HEK293T (cell line): Measurements from ENCODE around the gene ATP13A4.

ENCODE experiments used
- CTCF ChIA-PET: fragments of 350-600 bp; formaldehyde crosslinking; extraction: SDS; loops from one replicate; lab custom pipeline; 2021; ENCODE audit warnings: antibody characterized with exemption, inconsistent platforms; lab: Yijun Ruan, JAX
- POLR2A ChIA-PET: fragments of 350-600 bp; formaldehyde crosslinking; extraction: SDS; loops from one replicate; lab custom pipeline; 2020; ENCODE audit warnings: antibody characterized with exemption, inconsistent platforms; lab: Yijun Ruan, JAX
- DNase-seq: peaks from one replicate; pipeline ENCODE4 v3.0.0; 2012; ENCODE audit warnings: mixed read lengths; ENCODE audit errors: extremely low spot score
- ARNT ChIP-seq: fragments of 450-650 bp; IDR thresholded peaks from 2 replicates; pipeline ENCODE4 v1.6.1; 2017; ENCODE audit warnings: mild to moderate bottlenecking
- BHLHE40 ChIP-seq: fragments of 450-650 bp; IDR thresholded peaks from 2 replicates; pipeline ENCODE4 v1.6.1; 2016; ENCODE audit warnings: mild to moderate bottlenecking, moderate library complexity, borderline replicate concordance
- CTBP1 ChIP-seq: fragments of 450-650 bp; IDR thresholded peaks from 2 replicates; pipeline ENCODE4 v1.6.1; 2016; ENCODE audit warnings: borderline replicate concordance
- ELF4 ChIP-seq: fragments of 450-650 bp; IDR thresholded peaks from 2 replicates; pipeline ENCODE4 v1.6.1; 2017; ENCODE audit warnings: antibody characterized with exemption
- FOXA1 ChIP-seq: fragments of 450-650 bp; IDR thresholded peaks from 2 replicates; pipeline ENCODE4 v1.6.1; 2016; ENCODE audit warnings: mild to moderate bottlenecking
- FOXK2 ChIP-seq: fragments of 450-650 bp; IDR thresholded peaks from 2 replicates; pipeline ENCODE4 v1.6.1; 2016; ENCODE audit warnings: mild to moderate bottlenecking
- FOXM1 ChIP-seq: fragments of 450-650 bp; IDR thresholded peaks from 2 replicates; pipeline ENCODE4 v1.6.1; 2017; ENCODE audit warnings: mild to moderate bottlenecking, borderline replicate concordance
- HDGF ChIP-seq: fragments of 450-650 bp; IDR thresholded peaks from 2 replicates; pipeline ENCODE4 v1.6.1; 2017; ENCODE audit warnings: antibody characterized with exemption, borderline replicate concordance
- L3MBTL2 ChIP-seq: fragments of 450-650 bp; conservative IDR thresholded peaks from 2 replicates; pipeline ENCODE4 v1.6.1; 2016; ENCODE audit warnings: mild to moderate bottlenecking
- LEF1 ChIP-seq: fragments of 450-650 bp; IDR thresholded peaks from 2 replicates; pipeline ENCODE4 v1.6.1; 2017; ENCODE audit warnings: mild to moderate bottlenecking, borderline replicate concordance
- NFRKB ChIP-seq: fragments of 450-650 bp; IDR thresholded peaks from 2 replicates; pipeline ENCODE4 v1.6.1; 2016; ENCODE audit warnings: mild to moderate bottlenecking, moderate library complexity
- PKNOX1 ChIP-seq: fragments of 450-650 bp; IDR thresholded peaks from 2 replicates; pipeline ENCODE4 v1.6.1; 2016
- SP1 ChIP-seq: fragments of 450-650 bp; IDR thresholded peaks from 2 replicates; pipeline ENCODE4 v1.6.1; 2017
- SUZ12 ChIP-seq: fragments of 450-650 bp; IDR thresholded peaks from 2 replicates; pipeline ENCODE4 v1.6.1; 2016; ENCODE audit warnings: mild to moderate bottlenecking
- TARDBP ChIP-seq: fragments of 450-650 bp; IDR thresholded peaks from 2 replicates; pipeline ENCODE4 v1.6.1; 2016
- ZNF384 ChIP-seq: fragments of 450-650 bp; IDR thresholded peaks from 2 replicates; pipeline ENCODE4 v1.6.1; 2016

Gene ATP13A4

GRCh38 chr3:193574488-193575070, 19.9 kb upstream of the ATP13A4 start:
- TF ChIP-seq FOXA1 (no peak), TARDBP (no peak), CTBP1 (no peak), L3MBTL2 (no peak), BHLHE40 (no peak), FOXK2 (no peak), HDGF (no peak), SUZ12 (no peak), PKNOX1 (no peak), FOXM1 (no peak)
- ChIA-PET CTCF (no interaction called here), POLR2A (no interaction called here)
- no peak for DNase-seq

DNA sequence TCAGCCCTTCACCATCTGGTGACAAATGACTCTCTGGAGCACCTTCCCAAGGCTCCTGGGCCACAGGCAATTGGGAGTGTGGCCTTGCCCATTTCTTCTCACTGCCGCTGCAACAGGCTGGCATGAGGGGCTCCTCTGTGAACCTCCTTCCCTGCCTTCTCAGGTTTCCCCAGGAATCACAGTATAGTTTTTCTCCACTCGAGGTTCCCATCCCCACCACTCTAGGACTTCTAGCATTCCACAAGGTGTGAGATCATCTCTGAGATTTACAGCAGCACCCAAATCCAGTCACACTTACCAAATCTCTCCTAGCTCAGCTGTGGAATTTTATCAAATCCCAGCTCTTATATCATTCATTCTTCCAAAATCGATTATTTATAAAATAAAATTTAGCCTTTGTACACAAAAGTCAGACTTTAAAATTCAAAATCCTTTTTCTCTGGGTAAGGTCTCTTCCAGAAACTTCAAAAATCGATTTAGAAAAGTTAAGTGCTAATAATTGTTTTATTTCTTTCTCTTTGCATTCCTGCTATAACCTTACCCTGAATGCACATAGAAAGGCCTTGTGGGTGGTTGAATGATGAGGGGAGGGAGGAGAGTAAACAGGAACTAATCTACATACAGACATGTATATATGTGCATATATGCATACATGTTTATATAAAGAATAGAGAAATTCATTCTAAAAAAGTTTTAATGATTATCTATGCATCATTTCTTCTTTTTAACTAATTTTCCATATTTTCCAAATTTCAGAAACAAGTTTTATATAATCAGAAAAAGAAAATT, 18.9 kb upstream of the ATP13A4 start:
- ChIA-PET CTCF (interaction anchor here (0.9 kb wide), 1 partner anchor 113 kb away, joined by 3 read pairs; no protein-coding TSS in a partner anchor), POLR2A (no interaction called here)
- DNase-seq: no peak
- TF ChIP-seq ELF4 (no peak), PKNOX1 (no peak), L3MBTL2 (no peak), HDGF (no peak), NFRKB (no peak), FOXA1 (no peak), SP1 (no peak), FOXK2 (no peak), SUZ12 (no peak), FOXM1 (no peak), ZNF384 (no peak), BHLHE40 (no peak), CTBP1 (no peak), LEF1 (no peak), ARNT (no peak), TARDBP (no peak)

GRCh38 chr3:193572426-193572908, 17.8 kb upstream of the ATP13A4 start:
- DNase-seq: peak; percentile 44
- no peak for TF ChIP-seq SUZ12
- ChIA-PET POLR2A (no interaction called here), CTCF (interaction anchor here (0.6 to 1.2 kb wide), 4 partner anchors 112 to 1088 kb away, joined by 3 to 6 read pairs (median 4); no protein-coding TSS in a partner anchor)

GRCh38 chr3:193569119-193569518, 14.4 kb upstream of the ATP13A4 start:
- POLR2A ChIA-PET: no interaction called here
- DNase-seq: no peak
- CTCF ChIA-PET: no interaction called here

GRCh38 chr3:193564012-193564411, 9.3 kb upstream of the ATP13A4 start:
- TF ChIP-seq SUZ12 (no peak), CTBP1 (no peak)
- ChIA-PET POLR2A (no interaction called here), CTCF (no interaction called here)
- no peak for DNase-seq

More at GRCh38 chr3:193569119-193569518, 14.4 kb upstream of the ATP13A4 start:
- no peak for TF ChIP-seq FOXA1
- TF ChIP-seq ARNT: no peak
- TF ChIP-seq HDGF: no peak
- TF ChIP-seq SP1: no peak
- no peak for TF ChIP-seq FOXM1
- no peak for TF ChIP-seq CTBP1
- TF ChIP-seq L3MBTL2: no peak
- no peak for TF ChIP-seq ELF4
- TF ChIP-seq SUZ12: no peak
- no peak for TF ChIP-seq NFRKB
- TF ChIP-seq TARDBP: no peak
- no peak for TF ChIP-seq ZNF384
- TF ChIP-seq FOXK2: no peak
- no peak for TF ChIP-seq PKNOX1
- TF ChIP-seq LEF1: no peak
- no peak for TF ChIP-seq BHLHE40

GRCh38 chr3:193563426-193563825, 8.7 kb upstream of the ATP13A4 start:
- no peak for DNase-seq
- POLR2A ChIA-PET: no interaction called here
- TF ChIP-seq CTBP1 (no peak), NFRKB (no peak), L3MBTL2 (no peak), FOXK2 (no peak), ZNF384 (no peak), PKNOX1 (no peak), HDGF (no peak), TARDBP (no peak), LEF1 (no peak), SUZ12 (no peak), ARNT (no peak), FOXA1 (no peak), ELF4 (no peak), BHLHE40 (no peak)
- CTCF ChIA-PET: interaction anchor here (0.6 kb wide), 1 partner anchor 571 kb away, joined by 4 read pairs; no protein-coding TSS in a partner anchor
